ENCODE data around the gene B4GALNT3. TPM values are rescaled to one million over a fixed set of nuclear protein-coding genes. Genes with fewer than 3 reads are reported as not detected.

The B4GALNT3 gene
- polyA plus RNA-seq, 3 donors = 15.1 to 21.6 (median 17.1) TPM

GRCh38 chr12:592024-592505 lies 132.3 kb downstream of the B4GALNT3 start:
- DNase-seq = no peak

- no peak for DNase-seq
Observed at GRCh38 chr12:593396-594270, 133.9 kb downstream of the B4GALNT3 start.

DNA sequence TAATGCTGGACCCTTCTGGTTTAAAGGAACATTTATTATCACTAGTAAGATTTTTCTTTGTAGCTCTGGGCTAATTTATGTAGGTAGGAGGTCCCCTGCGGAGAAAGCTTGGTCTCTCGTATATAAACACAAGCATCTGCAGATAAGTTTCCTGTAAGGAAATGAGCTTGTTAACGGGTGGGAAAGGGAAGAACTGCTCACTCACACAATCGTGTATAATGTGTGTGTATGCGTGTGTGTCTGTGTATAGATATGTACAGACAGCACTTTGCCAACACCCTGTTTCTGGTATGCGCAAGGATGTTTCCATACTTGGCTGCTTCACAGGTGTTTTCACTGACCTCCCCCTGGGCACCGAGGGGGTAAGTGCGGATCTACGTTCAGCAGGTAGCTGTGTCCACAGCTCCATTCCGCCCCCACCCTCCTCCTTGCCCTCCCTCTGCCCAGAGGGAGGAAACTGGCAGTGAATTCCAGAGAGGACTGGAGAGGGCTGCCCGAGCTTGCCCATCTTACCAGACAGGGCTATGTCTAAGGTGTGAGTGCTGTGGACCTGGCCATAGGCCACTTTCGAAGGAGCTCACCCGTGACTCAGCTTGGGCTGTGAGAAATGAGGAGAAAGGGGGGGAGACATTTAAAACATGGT lies 138.3 kb downstream of the B4GALNT3 start:
- no peak for DNase-seq

- DNase-seq = no peak
Observed at GRCh38 chr12:599756-600155, 140.0 kb downstream of the B4GALNT3 start.

- no peak for DNase-seq
Observed at GRCh38 chr12:601976-602699, 142.4 kb downstream of the B4GALNT3 start.

DNA sequence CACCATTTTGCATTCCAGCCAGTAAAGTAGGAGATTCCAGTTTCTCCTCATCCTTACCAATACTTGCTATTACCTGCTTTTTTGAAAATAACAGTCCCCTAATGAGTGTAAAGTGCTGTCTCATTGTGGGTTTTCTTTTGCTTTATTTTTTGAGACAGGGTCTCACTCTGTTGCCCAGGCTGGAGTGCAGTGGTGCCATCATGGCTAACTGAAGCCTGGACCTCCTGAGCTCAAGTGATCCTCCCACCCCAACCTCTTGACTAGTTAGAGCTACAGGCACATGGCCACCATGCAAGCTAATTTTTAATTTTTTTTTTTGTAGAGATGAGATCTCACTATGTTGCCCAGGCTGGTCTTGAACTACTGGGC lies 142.9 kb downstream of the B4GALNT3 start:
- no peak for DNase-seq

- DNase-seq = no peak
Observed at GRCh38 chr12:604956-605355, 145.2 kb downstream of the B4GALNT3 start.

DNA sequence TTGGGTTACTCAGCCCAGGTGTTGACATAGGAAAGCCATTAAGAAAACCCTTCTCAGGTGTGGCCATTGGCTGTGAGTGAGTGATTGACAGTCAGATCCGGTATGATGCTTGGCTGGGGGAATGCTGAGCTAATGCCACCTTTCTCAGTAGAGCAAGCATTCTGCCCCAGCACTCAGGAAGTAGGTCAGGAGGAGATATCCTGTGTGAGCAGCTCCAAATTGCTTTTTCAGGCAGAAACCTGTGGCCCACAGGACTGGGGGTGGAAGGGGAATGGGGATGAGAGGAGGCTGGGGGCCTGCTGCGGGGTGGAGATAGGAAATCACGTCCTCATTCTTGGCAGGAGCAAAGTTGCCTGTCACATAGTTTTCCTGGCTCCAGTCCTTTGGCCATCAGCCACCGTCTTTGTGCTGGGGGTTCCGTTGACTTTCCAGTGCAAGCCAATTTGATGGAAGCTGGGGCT lies 147.8 kb downstream of the B4GALNT3 start:
- DNase-seq = no peak

GRCh38 chr12:608413-608812 lies 148.7 kb downstream of the B4GALNT3 start:
- no peak for DNase-seq

- no peak for DNase-seq
Observed at GRCh38 chr12:608921-609320, 149.2 kb downstream of the B4GALNT3 start.

GRCh38 chr12:611721-612120 lies 152.0 kb downstream of the B4GALNT3 start:
- DNase-seq = no peak

GRCh38 chr12:612293-612692 lies 152.6 kb downstream of the B4GALNT3 start:
- DNase-seq = no peak

- no peak for DNase-seq
Observed at GRCh38 chr12:612886-613285, 153.1 kb downstream of the B4GALNT3 start.

Other genes with a start within 250 kb of the B4GALNT3 start
- 10 to 100 TPM; 15.3 to 19.1 (median 18.2) TPM for gene SLC6A12, start 245.8 kb upstream of the B4GALNT3 start, polyA plus RNA-seq (ENCODE audit: insufficient read length in 3 of 3)
- gene SLC6A13, start 197.1 kb upstream of the B4GALNT3 start, polyA plus RNA-seq (ENCODE audit: insufficient read length in 3 of 3) = 10 to 100 TPM; 44.2 to 60.0 (median 57.2) TPM
- gene KDM5A, start 70.6 kb upstream of the B4GALNT3 start, polyA plus RNA-seq (ENCODE audit: insufficient read length in 3 of 3) = 10 to 100 TPM; 42.0 to 47.1 (median 43.3) TPM
- gene CCDC77, start 58.3 kb upstream of the B4GALNT3 start, polyA plus RNA-seq (ENCODE audit: insufficient read length in 3 of 3) = 10 to 100 TPM; 20.0 to 37.8 (median 30.1) TPM
- 1 to 10 TPM in 2 of 3 donors, under 1 TPM in 1; 0.88 to 2.3 (median 1.5) TPM for gene NINJ2, start 203.5 kb downstream of the B4GALNT3 start, polyA plus RNA-seq (ENCODE audit: insufficient read length in 3 of 3)

All from renal pelvis (tissue), 4 donors.